GM12801 (cell line): ENCODE measurements around the gene SUSD5.

ENCODE experiments used
- TF ChIP-seq, protein P1 (sequence below): IDR thresholded peaks from one replicate; pipeline ENCODE4 v1.5.1; 2011; ENCODE audit warnings: control low read depth; ENCODE audit not compliant: insufficient read length; ENCODE audit errors: extremely low read depth

The SUSD5 gene

DNA sequence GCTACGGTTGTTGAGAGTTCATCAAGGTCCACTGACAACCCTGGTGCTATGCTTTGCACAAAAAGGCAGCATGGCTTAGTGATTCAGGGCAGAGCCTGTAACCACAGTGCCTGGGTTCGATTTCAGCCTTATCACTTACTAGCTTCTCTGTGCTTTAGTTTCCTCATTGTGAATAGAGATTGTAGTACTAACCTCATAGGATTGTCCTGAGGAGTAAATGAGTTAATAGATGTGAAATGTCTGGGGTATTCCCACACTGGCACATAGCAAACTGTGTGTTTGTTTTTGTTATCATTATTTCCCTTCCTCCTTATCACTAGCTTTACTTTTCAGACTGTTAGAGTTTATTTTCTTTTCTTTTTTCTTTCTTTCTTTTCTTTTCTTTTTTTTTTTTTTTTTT lies 88.5 kb downstream of the SUSD5 start:
- TF ChIP-seq, protein P1, sequence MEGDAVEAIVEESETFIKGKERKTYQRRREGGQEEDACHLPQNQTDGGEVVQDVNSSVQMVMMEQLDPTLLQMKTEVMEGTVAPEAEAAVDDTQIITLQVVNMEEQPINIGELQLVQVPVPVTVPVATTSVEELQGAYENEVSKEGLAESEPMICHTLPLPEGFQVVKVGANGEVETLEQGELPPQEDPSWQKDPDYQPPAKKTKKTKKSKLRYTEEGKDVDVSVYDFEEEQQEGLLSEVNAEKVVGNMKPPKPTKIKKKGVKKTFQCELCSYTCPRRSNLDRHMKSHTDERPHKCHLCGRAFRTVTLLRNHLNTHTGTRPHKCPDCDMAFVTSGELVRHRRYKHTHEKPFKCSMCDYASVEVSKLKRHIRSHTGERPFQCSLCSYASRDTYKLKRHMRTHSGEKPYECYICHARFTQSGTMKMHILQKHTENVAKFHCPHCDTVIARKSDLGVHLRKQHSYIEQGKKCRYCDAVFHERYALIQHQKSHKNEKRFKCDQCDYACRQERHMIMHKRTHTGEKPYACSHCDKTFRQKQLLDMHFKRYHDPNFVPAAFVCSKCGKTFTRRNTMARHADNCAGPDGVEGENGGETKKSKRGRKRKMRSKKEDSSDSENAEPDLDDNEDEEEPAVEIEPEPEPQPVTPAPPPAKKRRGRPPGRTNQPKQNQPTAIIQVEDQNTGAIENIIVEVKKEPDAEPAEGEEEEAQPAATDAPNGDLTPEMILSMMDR: no peak

DNA sequence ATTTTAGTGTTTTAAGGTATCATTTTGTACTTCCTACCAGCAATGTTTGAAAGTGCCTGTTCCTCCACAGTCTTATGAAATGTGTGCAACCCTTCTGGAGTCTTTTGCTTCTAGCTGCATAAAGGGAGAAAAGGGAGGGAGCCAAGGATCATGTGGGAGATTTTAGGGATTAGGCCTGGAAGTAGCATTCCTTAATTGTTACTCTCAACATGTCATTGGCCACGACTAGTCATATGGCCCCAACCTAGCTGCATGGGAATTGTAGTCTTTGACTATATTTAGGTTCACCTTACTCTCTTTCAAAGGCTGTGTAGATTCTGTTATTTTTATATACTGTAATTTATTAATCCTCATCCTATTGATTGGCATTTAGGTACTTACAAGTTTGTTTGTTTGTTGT lies 89.9 kb downstream of the SUSD5 start:
- TF ChIP-seq, protein P1: no peak

DNA sequence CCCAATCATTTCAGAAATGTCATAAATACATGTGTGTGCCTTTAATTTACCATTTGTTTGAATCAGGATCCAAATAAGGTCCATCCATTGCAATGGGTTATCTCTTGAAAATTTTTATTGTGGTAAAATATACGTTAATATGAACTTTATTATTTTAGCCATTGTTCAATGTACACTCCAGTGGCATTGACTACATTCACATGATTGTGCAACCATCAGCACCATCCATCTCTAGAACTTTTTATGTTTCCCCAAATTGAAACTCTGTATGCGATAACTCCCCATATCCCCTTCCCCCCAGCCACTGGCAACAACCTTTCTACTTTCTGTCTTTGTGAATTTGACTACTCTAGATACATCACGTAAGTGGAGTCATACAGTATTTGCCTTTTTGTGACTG lies 92.8 kb downstream of the SUSD5 start:
- TF ChIP-seq, protein P1: no peak

DNA sequence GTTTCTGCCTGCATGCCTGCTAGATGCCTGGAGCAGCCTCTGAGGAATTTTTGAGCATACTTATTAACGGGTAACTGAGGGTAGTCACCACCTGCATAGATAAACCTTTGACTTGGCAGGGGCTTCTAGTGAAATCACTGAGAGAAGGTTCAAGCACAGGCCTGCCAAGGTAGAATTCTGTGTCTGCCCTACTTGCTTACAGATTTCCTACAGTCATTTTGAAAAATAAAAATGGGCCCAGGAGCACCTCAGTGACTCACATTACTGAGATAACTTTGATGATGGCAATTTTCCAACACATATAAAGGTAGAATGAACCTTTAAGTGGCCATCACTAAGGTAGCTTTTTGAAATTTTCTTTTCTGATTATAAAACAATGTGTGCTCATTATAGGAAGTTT lies 94.0 kb downstream of the SUSD5 start:
- TF ChIP-seq, protein P1: no peak

DNA sequence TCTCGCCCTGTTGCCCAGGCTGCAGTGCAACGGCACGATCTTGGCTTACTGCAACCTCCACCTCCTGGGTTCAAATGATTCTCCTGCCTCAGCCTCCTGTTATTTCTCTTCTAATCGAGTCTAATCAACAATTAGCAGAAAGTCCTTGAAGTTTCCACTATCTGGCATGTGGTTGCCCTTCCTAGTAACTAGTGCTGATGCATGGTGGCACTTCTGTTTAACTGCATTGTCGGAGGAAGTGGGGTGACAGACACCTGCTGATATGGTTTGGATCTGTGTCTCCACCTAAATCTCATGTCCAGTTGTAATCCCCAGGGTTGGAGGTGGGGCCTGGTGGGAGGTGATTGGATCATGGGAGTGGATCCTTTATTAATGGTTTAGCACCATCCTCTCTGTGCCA lies 95.6 kb downstream of the SUSD5 start:
- TF ChIP-seq, protein P1: no peak

DNA sequence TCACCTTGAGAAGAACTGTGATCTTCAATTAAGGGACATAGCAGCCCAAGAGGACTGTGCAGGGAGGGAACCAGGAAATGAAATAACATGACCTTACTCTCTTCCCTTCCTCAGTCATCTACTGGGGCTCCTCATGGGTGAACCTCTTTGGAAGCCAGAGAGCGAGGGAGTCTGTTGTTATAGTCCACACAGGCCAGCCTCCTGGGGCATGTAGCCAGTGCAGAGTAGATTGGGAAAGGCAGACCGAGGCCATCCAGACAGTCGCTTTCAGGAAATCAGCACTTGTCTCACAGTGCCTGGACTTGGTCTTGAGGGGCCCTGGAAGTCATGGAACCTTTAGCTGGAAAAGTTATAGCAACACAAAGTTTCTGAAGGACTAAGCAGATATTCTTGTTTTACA lies 98.7 kb downstream of the SUSD5 start:
- TF ChIP-seq, protein P1: no peak

DNA sequence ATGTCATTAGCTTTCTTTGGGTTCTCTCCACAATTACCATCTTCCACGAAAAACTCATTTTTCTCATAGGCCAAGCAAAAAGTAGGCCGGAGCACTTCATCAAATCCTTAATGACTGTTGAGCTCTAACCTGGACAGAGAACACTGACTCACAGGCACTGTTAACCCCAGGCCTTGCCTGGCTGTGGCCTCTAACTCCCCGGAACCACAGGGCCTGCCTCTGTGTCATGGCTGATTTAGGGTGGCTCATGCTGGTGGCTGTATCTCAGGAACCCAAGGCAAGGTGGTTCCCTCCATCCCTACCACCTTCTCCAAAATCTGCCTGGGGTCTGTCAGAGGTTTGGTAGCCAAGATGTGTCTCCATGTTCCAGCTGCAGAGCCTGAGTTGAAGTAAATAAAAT lies 101.1 kb downstream of the SUSD5 start:
- TF ChIP-seq, protein P1: no peak
